Sigmoid colon (tissue), 7 donors: ENCODE results near the gene DKC1. TPM values are rescaled to one million over a fixed set of nuclear protein-coding genes. Genes with fewer than 3 reads are reported as not detected.

ENCODE experiments used
- DNase-seq: peaks from one replicate; pipeline ENCODE4 v3.0.0-alpha.2; 2019
- H3K27ac ChIP-seq, 4 donors: fragments of 200-600 bp; sonication (generic); one replicate each; pipeline ENCODE4 v1.5.1; 2016 to 2019; ENCODE audit warnings: mild to moderate bottlenecking in 1 of 4
- H3K27me3 ChIP-seq, 3 donors: fragments of 200-600 bp; sonication (generic); one replicate each; pipeline ENCODE4 v1.5.1; 2019; ENCODE audit warnings: mild to moderate bottlenecking in 1 of 3
- H3K36me3 ChIP-seq, 4 donors: fragments of 200-600 bp; sonication (generic); one replicate each; pipeline ENCODE4 v1.5.1; 2016 to 2019
- H3K4me1 ChIP-seq, 4 donors: fragments of 200-600 bp; sonication (generic); one replicate each; pipeline ENCODE4 v1.5.1; 2017 to 2019
- H3K4me3 ChIP-seq, 4 donors: fragments of 200-600 bp; sonication (generic); one replicate each; pipeline ENCODE4 v1.5.1; 2017 to 2019; ENCODE audit warnings: mild to moderate bottlenecking in 2 of 4, moderate library complexity in 1 of 4
- H3K9me3 ChIP-seq, 4 donors: fragments of 200-600 bp in 3 of 4; sonication (generic) in 3 of 4; one replicate each; pipeline versions ENCODE4 v1.5.1 to v1.6.1; 2013 to 2019
- CTCF ChIP-seq, 4 experiments: fragments of 450-650 bp in 3 of 4; fragments of 200-600 bp in 1 of 4; IDR thresholded peaks; one replicate each; pipeline ENCODE4 v1.5.1; 2016 to 2019; ENCODE audit warnings: antibody characterized with exemption in 4 of 4, mild to moderate bottlenecking in 3 of 4, moderate library complexity in 2 of 4
- EP300 ChIP-seq, 4 donors: sonication (generic); formaldehyde crosslinking; IDR thresholded peaks; one replicate each; pipeline ENCODE4 v1.6.1; 2017; ENCODE audit warnings: antibody characterized with exemption in 4 of 4
- POLR2A ChIP-seq, 2 donors: fragments of 450-650 bp; IDR thresholded peaks; one replicate each; pipeline ENCODE4 v1.6.1; 2016; ENCODE audit warnings: antibody characterized with exemption in 2 of 2, mild to moderate bottlenecking in 2 of 2, moderate library complexity in 2 of 2
- POLR2AphosphoS5 ChIP-seq, 4 donors: sonication (generic); formaldehyde crosslinking; IDR thresholded peaks; one replicate each; pipeline ENCODE4 v1.6.1; 2017; ENCODE audit warnings: antibody characterized with exemption in 4 of 4
- WGBS, 2 donors: extraction: QIAGEN DNeasy Blood & Tissue Kit; methylation state at CpG; one replicate each; pipeline ENCODE4 v1.1.7; 2013; 5-methylcytosine and 5-hydroxymethylcytosine counted together
- intact Hi-C: fragments of 100-400 bp; cut with DNase I; formaldehyde crosslinking; loops from one replicate; pipeline ENCODE4 v1.15.1; 2023
- polyA plus RNA-seq, 3 donors: library from polyadenylated mRNA; stranded (reverse); fragments of 200-250 nt; gene quantifications; one replicate each; pipeline ENCODE4 v1.2.3, GENCODE V29; 2013
- total RNA-seq, 4 donors: library from RNA; depleted of rRNA; stranded (reverse); fragments of >200 nt; gene quantifications; one replicate each; pipeline ENCODE4 v1.1.0, GENCODE V29; 2016
- donor health status: healthy with polysubstance abuse.
- donor health status: Bipolar disorder and iron deficiency.
- donor health status: healthy.

Gene DKC1
- total and polyA plus RNA-seq, 7 donors, result 18.2 to 47.5 (median 20.0) TPM

DNA sequence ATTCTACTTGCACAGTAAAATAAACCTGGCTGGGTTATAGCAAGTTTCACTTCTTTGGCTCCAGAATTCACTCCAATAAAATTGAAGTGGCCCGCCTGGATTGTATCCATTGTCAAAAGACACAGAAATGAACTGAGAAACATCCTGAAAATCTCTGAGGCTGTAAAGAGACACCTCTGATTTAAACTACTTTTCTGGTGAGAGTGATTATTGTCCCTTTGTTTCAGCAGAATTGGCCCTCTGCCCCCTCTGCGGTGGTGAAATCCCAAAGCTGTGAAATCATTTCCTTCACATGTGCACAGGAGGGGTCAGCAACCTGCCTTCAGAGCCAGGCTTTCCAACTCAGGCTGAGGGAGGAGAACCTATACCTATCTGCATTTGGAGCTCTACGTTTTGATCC, 34.8 kb upstream of the DKC1 start:
- TF ChIP-seq EP300 (IDR thresholded peaks at IDR 0.05), result peak in 2 of 4 donors; percentile 16 to 56
- TF ChIP-seq POLR2AphosphoS5 (IDR thresholded peaks at IDR 0.05), result peak; percentile 20 to 85 (median 72)
- TF ChIP-seq POLR2A (IDR thresholded peaks at IDR 0.05), result no peak
- TF ChIP-seq CTCF (IDR thresholded peaks at IDR 0.05), result no peak
- intact Hi-C loops, result loop anchor here (2.0 kb wide), 1 partner anchor 71 kb away; no protein-coding TSS in a partner anchor
- H3K9me3 ChIP-seq, result no peaks in the 10 kb centered on the region
- WGBS, 2 donors, result 51 to 75% methylated on average over 3 of the region's 3 CpGs
- peak overlapping the region; percentile 70 to 83 (median 80) for H3K27ac ChIP-seq
- H3K36me3 ChIP-seq, result no peaks in the 10 kb centered on the region
- H3K27me3 ChIP-seq, result no peaks in the 10 kb centered on the region
- H3K4me1 ChIP-seq, result peaks cover 0 to 66% (median 60%) of the 10 kb centered on the region in 4 donors
- DNase-seq, result peak; percentile 88
- H3K4me3 ChIP-seq, result no peak overlapping the region

GRCh38 chrX:154728431-154729190, 34.1 kb upstream of the DKC1 start:
- 73 to 82% methylated on average over 7 of the region's 7 CpGs for WGBS, 2 donors
- intact Hi-C loops, result no loop called here
- DNase-seq, result no peak
- Histone ChIP-seq H3K36me3 (no peaks in the 10 kb centered on the region), H3K27ac (peak overlapping the region; percentile 70 to 83 (median 80)), H3K9me3 (no peaks in the 10 kb centered on the region), H3K4me3 (no peak overlapping the region), H3K4me1 (peaks cover 0 to 71% (median 65%) of the 10 kb centered on the region in 4 donors), H3K27me3 (no peaks in the 10 kb centered on the region)
- TF ChIP-seq CTCF (IDR thresholded peaks at IDR 0.05) (no peak), POLR2AphosphoS5 (IDR thresholded peaks at IDR 0.05) (no peak), EP300 (IDR thresholded peaks at IDR 0.05) (no peak), POLR2A (IDR thresholded peaks at IDR 0.05) (no peak)

- Histone ChIP-seq H3K4me3 (no peak overlapping the region), H3K36me3 (no peaks in the 10 kb centered on the region), H3K4me1 (peaks cover 0 to 79% (median 73%) of the 10 kb centered on the region in 4 donors), H3K27me3 (no peaks in the 10 kb centered on the region), H3K27ac (peak overlapping the region; percentile 70 to 83 (median 80)), H3K9me3 (no peaks in the 10 kb centered on the region)
- WGBS, 2 donors, result 90 to 92% methylated on average over 3 of the region's 3 CpGs
- no peak for DNase-seq
- TF ChIP-seq CTCF (IDR thresholded peaks at IDR 0.05) (no peak), POLR2AphosphoS5 (IDR thresholded peaks at IDR 0.05) (no peak)
- intact Hi-C loops, result no loop called here
These were observed 33.2 kb upstream of the DKC1 start for GRCh38 chrX:154729439-154729838.

GRCh38 chrX:154730253-154730891, 32.3 kb upstream of the DKC1 start:
- intact Hi-C loops, result no loop called here
- H3K27ac ChIP-seq, result peak overlapping the region; percentile 70 to 83 (median 80)
- no peak for DNase-seq
- 31 to 48% methylated on average over 6 of the region's 6 CpGs for WGBS, 2 donors
- peaks cover 0 to 87% (median 81%) of the 10 kb centered on the region in 4 donors for H3K4me1 ChIP-seq
- TF ChIP-seq POLR2AphosphoS5 (IDR thresholded peaks at IDR 0.05) (peak in 1 of 4 donors; percentile 37), CTCF (IDR thresholded peaks at IDR 0.05) (no peak)
- H3K27me3 ChIP-seq, result no peaks in the 10 kb centered on the region
- no peak overlapping the region for H3K4me3 ChIP-seq
- H3K9me3 ChIP-seq, result no peaks in the 10 kb centered on the region
- no peaks in the 10 kb centered on the region for H3K36me3 ChIP-seq
